ENCODE results near the gene SLX9.

DNA sequence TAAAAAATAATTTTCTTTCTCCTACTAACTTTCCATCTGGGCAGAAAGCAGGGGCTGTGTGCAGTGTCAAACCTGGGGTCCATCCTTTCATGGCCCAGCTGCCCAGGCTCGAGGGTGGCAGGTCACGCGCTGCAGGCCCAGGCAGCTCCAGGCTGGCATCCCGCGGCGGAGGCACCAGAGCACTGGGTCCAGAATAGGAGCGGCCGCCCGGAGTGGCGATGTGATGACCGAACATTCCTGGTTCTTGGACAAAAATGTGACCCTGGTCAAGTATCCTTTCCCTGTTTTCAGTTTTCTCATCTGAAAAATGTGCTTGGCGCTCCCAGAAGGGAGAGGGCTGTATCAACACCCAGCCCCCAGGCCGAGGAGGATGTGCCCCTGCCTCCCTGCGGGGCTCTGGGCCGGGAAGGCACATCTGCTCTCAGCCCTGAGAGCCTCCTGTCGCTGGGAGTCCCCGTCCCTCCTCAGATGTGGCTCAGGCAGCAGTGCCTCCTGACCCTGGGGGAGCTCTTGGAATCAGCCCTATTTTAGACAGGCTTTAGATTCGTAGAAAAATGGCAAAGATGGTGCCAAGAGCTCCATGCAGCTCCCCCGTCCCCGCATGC, 29.3 kb downstream of the SLX9 start:
- TF ChIP-seq CTCF (conservative IDR thresholded peaks at IDR 0.05): no peak
- no peak for TF ChIP-seq ZFX (IDR thresholded peaks at IDR 0.05)

Measured in C4-2B (cell line).